ENCODE data around the gene IFFO2.

DNA sequence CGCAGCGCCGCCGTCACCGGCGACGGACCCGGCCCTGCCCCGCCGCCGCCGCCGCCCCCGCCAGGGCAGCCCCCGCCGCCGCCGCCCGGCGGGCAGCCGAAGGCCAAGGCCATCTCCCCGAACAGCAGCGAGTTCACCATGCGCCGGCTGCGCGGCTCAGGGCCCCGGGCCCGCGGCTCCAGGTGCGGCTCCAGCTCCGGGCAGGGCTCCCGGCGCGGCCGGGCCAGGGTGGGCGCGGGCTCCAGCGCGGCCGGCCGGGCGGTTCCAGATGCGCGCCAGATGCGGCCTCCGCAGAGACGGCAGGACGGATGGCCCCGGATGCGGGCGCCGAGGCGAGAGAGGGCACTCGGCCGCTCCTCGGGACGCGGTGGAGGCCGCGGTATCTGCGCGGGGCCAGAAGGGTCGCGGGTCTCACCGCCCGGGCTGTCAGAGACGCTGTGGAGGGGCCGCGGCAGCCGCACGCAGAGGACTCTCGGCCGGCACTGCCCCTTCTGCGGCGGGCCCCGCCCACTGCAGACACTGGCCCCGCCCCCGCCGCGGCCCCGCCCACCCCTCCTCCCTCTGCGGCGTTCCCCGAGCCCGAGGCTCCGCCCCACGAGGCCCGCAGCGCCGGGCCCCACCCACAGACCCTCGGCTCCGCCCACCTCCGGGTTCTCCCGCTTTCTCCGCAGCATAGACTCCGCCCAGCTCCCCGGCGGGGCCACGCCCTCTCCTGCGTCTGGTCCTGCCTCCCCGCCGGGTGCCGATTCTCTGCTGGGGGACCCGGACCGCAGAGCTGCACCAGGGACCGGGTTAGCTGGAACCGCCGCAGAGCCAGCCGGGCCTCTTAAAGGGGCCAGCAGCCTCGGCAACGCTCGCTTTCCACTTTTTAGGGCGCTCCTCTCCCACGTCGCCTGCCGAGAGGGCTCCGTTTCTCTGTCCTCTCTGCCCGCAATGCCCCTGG lies at the start of gene IFFO2:
- TF ChIP-seq, protein P1, sequence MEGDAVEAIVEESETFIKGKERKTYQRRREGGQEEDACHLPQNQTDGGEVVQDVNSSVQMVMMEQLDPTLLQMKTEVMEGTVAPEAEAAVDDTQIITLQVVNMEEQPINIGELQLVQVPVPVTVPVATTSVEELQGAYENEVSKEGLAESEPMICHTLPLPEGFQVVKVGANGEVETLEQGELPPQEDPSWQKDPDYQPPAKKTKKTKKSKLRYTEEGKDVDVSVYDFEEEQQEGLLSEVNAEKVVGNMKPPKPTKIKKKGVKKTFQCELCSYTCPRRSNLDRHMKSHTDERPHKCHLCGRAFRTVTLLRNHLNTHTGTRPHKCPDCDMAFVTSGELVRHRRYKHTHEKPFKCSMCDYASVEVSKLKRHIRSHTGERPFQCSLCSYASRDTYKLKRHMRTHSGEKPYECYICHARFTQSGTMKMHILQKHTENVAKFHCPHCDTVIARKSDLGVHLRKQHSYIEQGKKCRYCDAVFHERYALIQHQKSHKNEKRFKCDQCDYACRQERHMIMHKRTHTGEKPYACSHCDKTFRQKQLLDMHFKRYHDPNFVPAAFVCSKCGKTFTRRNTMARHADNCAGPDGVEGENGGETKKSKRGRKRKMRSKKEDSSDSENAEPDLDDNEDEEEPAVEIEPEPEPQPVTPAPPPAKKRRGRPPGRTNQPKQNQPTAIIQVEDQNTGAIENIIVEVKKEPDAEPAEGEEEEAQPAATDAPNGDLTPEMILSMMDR (IDR thresholded peaks at IDR 0.05; ENCODE audit: extremely low read depth in 1 of 2, insufficient read depth in 1 of 2, low read depth in 1 of 2, low read length in 2 of 2), result no peak
- TF ChIP-seq, protein P2, sequence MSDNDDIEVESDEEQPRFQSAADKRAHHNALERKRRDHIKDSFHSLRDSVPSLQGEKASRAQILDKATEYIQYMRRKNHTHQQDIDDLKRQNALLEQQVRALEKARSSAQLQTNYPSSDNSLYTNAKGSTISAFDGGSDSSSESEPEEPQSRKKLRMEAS (IDR thresholded peaks at IDR 0.05; ENCODE audit: insufficient read depth, insufficient read length), result no peak
- TF ChIP-seq POLR2A (IDR thresholded peaks at IDR 0.05; ENCODE audit: low read depth, low read length), result peak; percentile 88
- TF ChIP-seq EZH2 (IDR thresholded peaks at IDR 0.05; ENCODE audit: borderline replicate concordance, low read depth, low read length, severe bottlenecking), result no peak
- TF ChIP-seq POLR2AphosphoS5 (IDR thresholded peaks at IDR 0.05; ENCODE audit: insufficient read depth, low read depth, low read length), result peak; percentile 85
- TF ChIP-seq MYC (IDR thresholded peaks at IDR 0.05; ENCODE audit: low read depth, low read length), result no peak
- TF ChIP-seq JUN (IDR thresholded peaks at IDR 0.05; ENCODE audit: borderline replicate concordance, insufficient read depth, insufficient read length, low read depth), result no peak
